ENCODE data around the gene MYOC.

The MYOC gene

DNA sequence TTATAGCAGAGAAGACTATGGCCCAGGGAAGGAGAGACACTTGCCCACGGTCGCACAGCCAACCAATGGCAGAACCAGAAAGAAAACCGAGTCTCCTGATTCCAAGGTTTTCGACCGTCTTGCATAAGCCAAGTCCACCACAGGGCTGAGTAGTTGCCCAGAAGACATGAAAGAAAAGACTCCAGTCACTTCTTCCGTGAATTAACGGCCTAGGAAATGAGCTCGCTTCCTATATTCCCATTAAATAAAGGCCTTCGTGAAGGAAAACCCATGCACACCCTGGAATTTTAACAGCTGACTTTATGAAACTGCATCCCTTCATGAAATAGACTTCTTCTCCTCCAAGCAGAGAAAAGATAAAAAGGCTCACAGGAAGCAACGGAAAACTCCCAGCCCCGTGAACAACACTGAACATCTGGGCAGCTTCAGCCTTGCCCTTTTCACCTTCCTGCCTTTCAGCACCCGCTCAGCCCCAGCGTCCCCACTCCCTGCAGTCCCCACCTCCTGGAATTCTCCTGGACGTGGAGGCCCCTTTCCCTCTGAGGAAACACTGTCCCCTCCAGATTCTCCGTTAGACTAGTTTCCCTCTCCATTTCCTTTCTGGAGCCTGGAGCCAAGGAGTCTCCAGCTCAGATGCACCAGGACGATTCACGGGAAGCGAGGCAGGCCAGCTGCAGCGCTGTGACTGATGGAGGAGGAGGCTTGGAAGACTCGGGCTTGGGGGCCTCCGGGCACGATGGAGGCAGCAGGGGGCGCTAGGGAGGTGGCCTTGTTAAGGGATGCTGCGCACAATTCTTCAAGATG, 2.7 kb upstream of the MYOC start:
- H3K4me3 ChIP-seq (ENCODE audit: low read length): no peak overlapping the region
- peak; percentile 27 for DNase-seq (ENCODE audit: low read depth, low spot score)

DNA sequence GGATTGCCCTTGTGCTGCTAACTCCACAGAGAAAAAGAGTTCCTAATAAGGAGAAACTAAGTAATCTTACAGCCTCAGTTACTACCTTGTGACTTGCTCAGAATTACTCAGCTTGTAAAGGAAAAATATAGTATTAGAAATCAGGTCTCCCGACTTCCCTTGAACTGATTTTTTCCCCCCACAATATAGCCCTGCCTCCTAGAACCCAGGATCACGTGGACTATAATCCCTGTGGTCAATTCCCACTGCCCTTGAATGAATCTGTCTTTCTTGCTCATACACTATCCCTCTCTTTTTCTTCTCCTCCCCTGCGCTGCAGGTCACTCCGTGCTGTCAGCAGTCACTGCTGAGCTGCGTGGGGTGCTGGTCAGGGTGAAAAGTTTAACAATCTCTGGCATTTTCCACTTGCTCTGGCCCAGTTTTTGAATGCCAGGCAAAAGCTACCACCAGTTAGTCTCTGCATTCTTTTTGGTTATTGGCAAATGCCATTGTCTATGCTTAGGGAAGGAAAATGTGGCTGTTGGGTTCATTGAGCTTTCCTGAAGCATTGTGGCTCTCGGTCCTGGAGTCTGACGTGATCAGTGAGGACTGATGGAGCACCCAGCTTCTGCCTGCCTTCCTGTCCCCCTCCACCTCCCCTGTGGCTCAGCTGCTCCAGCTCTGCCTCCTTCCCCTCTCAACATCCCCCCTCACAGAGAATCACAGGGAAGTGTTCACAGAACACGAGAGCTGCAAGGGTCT, 1.9 kb upstream of the MYOC start:
- DNase-seq (ENCODE audit: low read depth, low spot score): no peak
- H3K4me3 ChIP-seq (ENCODE audit: low read length): no peak overlapping the region

DNA sequence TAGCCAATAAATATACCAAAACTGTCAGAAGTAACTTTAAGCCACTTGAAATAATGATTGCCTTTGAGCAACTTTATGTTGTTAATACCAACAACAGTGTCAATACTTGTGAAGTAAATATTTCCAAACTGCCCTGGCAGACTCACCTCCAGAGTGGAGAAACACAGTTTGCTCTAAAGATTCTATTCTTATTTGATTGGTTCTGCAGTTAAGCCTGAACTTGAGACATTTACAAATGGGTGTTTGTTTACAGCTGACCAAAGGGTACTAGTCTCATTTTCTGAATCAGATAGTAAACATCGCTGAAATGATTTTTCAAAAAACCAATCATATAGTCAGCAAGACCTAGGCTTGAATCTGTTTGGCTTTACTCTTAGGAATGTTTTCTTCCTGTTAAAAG, 1.3 kb upstream of the MYOC start:
- H3K4me3 ChIP-seq (ENCODE audit: low read length): no peak overlapping the region
- DNase-seq (ENCODE audit: low read depth, low spot score): no peak

DNA sequence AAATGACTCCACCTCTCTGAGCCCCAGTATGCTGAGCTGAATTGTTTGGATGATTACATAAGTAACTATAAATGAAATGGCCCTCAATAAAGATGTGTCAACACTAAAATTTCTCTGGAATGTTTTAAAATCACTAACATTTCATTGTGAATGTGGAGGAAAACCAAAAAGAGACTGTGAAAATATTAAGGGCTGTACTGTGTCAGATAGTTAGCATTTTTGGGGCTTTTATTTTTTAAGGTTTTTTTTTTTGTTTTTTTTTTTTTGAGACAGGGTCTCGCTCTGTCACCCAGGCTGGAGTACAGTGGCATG, 6.3 kb downstream of the MYOC start:
- H3K4me3 ChIP-seq (ENCODE audit: low read length): no peak overlapping the region
- no peak for DNase-seq (ENCODE audit: low read depth, low spot score)

DNA sequence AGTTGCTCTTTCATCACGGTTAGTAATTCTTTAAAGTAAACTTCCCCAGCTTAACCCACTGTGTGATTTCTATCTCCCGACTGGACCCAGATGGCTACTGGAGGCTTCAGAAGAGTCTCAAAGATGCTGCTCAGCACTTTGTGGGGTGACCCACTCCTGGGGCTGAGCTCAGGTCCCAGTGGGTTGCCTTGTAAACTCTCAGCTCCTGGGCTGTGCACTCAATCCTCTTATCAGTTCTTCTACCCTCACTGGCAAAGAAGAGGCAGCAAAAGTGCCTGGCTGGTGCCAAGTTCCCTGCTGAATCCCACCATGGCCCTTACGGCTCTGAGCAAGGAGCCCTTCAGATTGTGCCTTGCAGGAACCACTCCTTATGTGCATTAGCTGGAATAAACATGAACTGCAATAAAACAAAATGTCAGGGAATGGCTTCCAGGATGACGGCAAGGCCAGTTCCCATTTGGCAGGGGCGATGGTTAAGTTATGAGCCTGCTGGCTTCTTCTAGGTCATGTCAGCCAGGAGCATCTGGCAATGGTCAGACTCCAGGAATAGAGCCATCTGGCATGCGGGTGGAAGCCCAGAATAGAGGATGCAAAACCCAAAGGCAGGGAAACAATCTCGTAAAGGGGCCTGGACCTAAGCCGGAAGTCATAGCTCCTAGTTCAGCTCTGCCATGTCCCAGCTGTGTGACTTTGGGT, 6.8 kb downstream of the MYOC start:
- DNase-seq (ENCODE audit: low read depth, low spot score): no peak
- no peak overlapping the region for H3K4me3 ChIP-seq (ENCODE audit: low read length)

DNA sequence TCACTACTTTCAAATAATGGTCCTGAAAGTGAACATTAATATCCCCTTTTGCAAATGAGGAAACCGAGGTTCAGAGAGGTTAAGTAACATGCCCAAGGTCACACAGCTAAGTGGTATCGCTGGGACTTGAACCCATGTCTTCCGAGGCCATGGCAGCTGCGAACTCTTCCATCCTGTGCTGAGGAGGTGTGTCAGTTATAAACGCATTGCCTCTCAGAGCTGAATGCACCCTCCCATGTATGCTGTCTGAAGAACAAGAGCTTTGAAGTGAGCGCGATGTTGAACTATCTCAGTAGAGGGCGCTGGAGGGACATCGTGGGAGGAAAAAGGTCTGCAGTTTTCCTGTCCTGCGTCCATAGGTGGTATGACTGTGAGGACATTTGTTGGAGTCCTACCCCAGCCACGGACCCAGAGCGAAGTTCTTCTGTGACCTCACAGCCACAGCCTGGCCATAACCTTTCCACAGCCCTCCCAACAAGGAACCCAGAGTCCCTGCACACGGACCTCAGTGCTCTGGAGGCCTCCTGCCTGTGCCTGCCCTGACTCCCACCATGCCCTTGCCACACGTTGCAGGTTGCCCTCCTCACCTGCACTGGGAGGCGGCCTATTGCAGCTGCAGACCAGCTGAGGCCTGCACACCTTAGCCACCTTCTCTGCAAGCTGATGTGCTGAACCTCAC, 7.5 kb downstream of the MYOC start:
- DNase-seq (ENCODE audit: low read depth, low spot score): peak; percentile 84
- no peak overlapping the region for H3K4me3 ChIP-seq (ENCODE audit: low read length)

DNA sequence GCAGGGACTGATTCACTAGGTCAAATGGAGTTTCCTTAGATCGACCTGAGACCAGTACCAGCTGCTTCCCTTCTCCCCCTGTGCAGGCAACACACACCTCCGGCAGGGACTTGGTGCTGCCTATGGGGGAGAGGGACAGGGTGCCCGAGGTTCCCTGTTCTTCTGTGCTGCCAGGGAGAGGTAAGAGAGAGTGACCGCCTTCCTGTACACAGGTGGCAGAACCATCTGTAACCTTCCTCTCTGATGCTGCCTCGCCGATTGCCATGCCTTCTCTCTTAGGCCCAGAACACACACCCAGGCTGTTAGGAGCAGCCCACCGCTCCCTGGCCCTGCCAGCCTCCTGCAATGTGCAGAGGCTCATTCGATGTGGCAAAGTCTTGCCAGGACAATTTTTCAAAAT, 9.3 kb downstream of the MYOC start:
- DNase-seq (ENCODE audit: low read depth, low spot score): no peak
- no peak overlapping the region for H3K4me3 ChIP-seq (ENCODE audit: low read length)

DNA sequence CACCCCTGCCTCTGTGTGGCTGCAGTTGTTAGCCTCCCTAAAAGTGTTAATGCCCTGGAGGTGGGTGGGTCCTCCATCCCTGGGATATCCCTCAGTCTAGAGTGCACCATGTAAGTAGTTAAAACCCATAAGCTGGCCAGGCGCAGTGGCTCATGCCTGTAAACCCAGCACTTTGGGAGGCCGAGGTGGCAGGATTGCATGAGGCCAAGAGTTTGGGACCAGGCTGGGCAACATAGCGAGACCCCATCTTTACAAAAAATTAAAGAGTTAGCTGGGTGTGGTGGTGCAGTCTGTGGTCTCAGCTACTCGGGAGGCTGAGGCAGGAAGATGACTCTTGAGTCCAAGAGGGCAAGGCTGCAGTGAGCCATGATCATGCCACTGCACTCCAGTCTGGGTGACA, 10.3 kb downstream of the MYOC start:
- no peak overlapping the region for H3K4me3 ChIP-seq (ENCODE audit: low read length)
- DNase-seq (ENCODE audit: low read depth, low spot score): no peak

DNA sequence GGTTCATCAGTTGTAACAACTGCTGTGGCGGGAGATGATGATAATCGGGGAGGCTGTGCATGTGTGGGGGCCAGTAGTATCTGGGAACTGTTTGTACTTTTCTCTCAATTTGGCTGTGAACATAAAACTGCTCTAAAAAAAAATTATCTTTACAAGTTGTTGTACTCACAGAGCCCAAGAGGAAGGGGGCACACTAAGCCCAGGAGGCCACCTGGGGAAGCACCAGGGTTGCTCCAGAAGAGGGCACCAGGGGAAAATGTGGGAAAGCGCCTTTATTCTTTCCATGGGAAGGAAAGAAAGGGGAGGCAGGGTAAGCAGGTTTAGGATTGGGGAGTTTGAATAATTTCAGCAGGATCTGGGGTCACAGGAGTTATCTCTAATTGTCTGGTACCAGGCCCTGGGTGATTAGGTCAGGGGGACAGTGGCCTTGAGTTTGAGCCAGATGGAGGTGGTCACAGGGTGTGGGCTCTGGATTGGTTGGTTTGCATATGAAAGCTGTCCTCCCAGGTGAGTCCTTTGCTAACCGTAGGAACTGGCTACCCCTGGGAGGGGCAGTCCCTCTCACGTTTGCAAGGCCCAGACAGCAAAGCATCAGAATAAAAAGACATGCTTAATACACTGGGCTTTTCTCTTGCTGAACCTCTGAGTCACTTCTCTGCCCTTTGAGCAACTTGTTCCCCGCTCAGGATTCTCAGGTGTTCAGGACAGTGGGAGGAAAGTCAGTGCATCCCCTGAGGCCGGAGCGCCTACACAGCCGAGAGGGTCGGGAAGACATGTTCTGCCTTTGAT, 11.2 kb downstream of the MYOC start:
- DNase-seq (ENCODE audit: low read depth, low spot score): no peak
- no peak overlapping the region for H3K4me3 ChIP-seq (ENCODE audit: low read length)

DNA sequence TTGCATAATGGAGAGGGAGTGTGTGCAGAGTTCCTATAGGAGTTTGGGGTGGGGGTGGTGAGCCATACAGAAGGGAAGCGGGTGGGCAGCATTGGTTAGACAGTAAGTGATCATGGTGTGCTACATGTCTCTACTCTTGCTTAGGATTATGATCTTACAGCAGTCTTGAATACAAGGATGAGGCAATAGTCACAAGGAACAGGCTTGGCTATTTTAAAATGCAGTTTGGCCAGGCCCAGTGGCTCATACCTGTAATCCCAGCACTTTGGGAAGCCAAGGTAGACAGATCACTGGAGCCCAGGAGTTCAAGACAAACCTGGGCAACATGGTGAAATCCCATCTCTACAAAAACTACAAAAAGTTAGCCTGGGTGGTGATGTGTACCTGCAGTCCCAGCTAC, 12.3 kb downstream of the MYOC start:
- DNase-seq (ENCODE audit: low read depth, low spot score): no peak
- H3K4me3 ChIP-seq (ENCODE audit: low read length): no peak overlapping the region

DNA sequence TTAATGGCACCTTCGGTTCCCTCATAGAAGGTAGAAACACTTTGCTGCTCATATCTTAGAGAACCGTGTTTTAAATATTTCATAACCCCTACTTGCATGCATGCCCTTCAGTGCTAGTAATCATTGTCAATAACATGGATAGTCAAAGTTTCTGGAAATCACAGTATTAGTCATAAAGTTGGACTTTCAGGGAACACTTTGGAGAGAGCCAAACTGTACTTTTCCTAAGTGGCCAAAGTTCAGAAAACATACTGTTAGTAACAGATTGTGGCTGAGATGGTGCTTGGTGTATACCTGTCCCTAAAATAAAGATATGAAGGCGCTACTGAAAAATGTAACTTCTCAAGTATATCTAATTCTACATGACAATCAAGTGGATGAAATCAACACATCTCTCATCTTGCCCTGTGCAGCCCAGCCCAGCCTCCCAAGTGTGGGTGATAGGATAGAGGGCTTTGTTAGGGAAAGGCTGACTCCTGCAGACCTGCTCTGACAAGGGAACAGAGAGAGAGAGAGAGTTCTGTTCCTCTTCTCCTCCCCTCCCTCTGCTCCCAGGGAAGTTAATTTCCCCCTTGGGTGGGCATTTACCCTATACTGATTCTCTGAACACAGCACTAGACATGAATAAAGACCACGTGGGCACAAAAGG, 14.4 kb downstream of the MYOC start:
- DNase-seq (ENCODE audit: low read depth, low spot score): no peak
- H3K4me3 ChIP-seq (ENCODE audit: low read length): no peak overlapping the region

DNA sequence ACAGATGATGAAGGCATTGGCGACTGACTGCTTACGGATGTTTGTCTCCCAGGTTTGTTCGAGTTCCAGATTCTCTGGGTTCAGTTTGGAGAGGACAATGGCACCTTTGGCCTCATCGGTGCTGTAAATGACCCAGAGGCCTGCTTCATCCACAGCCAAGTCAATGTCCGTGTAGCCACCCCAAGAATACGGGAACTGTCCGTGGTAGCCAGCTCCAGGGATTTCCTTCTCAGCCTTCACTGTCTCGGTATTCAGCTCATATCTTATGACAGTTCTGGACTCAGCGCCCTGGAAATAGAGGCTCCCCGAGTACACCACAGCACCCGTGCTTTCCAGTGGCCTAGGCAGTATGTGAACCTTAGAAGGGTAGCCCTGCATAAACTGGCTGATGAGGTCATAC, 16.3 kb downstream of the MYOC start:
- H3K4me3 ChIP-seq (ENCODE audit: low read length): no peak overlapping the region
- DNase-seq (ENCODE audit: low read depth, low spot score): no peak

DNA sequence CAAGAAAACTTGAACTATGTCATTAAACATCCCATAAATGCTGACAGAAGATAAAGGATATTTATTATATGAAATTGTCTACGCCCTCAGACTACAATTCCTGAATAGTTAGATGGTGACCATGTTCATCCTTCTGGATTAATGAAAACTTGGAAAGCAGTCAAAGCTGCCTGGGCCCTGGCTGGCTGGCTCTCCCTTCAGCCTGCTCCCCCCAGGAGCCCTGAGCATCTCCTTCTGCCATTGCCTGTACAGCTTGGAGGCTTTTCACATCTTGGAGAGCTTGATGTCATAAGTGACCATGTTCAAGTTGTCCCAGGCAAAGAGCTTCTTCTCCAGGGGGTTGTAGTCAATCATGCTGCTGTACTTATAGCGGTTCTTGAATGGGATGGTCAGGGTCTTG, 16.8 kb downstream of the MYOC start:
- no peak for DNase-seq (ENCODE audit: low read depth, low spot score)
- H3K4me3 ChIP-seq (ENCODE audit: low read length): no peak overlapping the region

DNA sequence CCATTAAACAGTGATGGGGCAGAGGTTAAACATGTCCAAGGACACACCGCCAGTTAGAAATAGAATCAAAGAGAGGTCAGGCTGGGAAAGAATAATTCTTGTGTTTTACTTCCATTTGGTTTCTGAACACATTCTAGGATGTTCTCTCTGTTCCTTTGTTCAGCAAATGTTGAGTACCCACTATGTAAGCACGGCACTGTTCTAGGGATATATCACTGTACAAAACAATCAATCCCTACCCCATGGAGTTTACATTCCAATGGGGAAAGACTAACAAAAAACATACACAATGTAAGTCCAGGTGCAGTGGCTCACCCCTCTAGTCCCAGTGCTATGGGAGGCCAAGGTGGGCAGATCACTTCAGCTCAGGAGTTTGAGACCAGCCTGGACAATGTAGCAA, 24.3 kb downstream of the MYOC start:
- no peak overlapping the region for H3K4me3 ChIP-seq (ENCODE audit: low read length)
- no peak for DNase-seq (ENCODE audit: low read depth, low spot score)

DNA sequence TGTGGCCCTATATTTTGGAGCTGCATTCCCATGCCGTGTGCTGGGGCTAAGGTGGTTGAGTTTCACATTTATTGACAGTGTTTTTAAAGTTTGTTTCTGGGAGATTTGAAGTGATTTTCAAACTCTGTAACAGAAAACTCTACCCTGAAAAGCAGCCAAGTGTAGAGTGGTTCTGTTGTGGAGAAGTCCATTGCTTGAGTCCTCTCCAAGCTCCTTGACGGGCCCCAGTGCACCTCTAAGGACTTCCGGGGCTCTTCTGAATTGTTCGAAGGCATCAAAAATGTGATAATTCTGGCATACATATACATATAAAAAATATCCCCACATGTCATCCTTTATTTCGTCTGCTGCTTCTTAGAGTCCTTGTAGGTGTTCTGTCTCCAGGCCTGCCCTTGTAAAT, 25.5 kb downstream of the MYOC start:
- no peak for DNase-seq (ENCODE audit: low read depth, low spot score)

DNA sequence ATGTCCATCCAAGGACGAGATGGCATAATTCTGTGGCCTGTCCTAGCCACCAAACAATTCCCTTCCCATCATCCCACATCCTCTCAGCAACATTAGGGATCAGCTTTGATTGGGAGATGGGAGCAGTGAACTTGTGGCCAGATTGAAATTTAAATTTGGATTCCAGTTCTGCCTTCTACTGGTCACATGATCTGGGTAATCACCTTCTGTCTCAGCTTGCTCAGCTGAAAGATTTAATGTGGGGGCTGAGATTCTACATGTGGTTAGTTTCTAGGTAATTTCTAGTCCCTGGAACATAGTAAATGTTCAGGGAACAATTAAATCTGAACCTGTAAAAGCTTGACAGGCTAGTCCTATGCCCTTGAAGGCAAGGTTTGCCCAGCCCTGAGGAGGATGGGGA, 27.3 kb downstream of the MYOC start:
- no peak for DNase-seq (ENCODE audit: low read depth, low spot score)
- no peak overlapping the region for H3K4me3 ChIP-seq (ENCODE audit: low read length)

More for the DNA sequence above, 25.5 kb downstream of the MYOC start:
- no peak overlapping the region for H3K4me3 ChIP-seq (ENCODE audit: low read length)

DNA sequence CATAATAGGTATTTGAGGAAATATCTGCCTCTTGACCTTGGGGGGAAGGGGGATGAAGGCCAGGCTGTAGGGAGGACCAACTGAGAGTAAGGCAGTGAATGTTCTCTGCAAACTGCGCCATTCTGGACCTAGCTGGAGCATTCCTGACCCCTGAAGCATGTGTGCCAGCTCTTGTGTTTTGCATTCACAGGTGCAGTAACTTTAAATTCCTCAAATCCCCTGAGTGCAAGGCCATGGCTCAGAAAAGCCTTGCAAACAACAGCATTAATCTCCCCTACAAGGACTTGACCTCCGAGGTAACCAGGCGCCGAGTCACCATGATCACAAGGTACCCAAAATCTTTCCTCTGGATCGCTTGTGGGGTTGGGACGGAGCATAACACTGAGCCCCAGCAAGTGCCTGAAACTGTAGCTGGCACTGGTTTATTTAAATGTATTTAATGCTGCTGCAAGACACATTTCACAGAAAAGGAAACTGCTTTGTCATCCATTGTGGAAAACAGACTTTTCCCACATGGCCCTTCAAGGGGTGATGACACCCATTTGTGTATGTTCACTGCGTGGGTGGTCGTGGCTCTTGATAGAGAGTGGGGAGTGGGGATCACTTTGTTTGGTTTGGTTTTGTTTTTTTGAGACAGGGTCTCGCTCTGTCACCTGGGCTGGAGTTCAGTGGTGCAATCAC, 28.7 kb downstream of the MYOC start:
- no peak overlapping the region for H3K4me3 ChIP-seq (ENCODE audit: low read length)
- no peak for DNase-seq (ENCODE audit: low read depth, low spot score)

DNA sequence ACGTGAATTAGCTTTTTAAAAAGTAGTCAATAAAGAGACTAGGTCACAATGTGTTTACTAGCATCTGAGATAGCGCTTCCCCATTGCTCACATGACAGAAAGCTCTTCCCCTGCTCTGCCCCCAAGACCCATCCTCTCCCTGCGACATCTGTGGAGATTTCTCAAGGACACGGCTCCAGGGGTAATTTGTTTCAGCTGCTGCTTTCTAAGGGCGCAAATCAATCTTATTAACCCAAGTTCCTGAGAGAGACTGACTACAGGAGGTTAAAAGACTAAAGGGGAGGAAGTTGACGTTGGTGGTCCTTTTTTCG, 30.4 kb downstream of the MYOC start, which contains the start of gene MYOCOS:
TSS of gene MYOCOS (plus strand) at position 92 of the 311 bp plus-strand sequence. CDS start 1,641 bp downstream, outside the sequence.
- H3K4me3 ChIP-seq (ENCODE audit: low read length): no peak within 1 kb of the TSS
- no peak for DNase-seq (ENCODE audit: low read depth, low spot score)

All from Jurkat, Clone E6-1 (cell line).